ENCODE measurements around the gene GTPBP3.
A peak's percentile ranks its signal among the peaks of the same experiment; 100 is the strongest.
"Not testable (repeated sequence)": the region's sequence is repeated elsewhere in the genome, so short reads cannot be mapped to it uniquely, and the experiment has no call there.

Gene GTPBP3

GRCh38 chr19:17359905-17360800 is 22.8 kb downstream of the GTPBP3 start:
- Histone ChIP-seq H3K27me3 (ENCODE audit: control insufficient read depth in 1 of 2, insufficient read depth in 2 of 2, low read length in 2 of 2) (peaks cover 0 to 2% of the 10 kb centered on the region in 2 donors), H3K9ac (ENCODE audit: low read depth in 1 of 2, low read length in 2 of 2) (no peak overlapping the region), H3K4me3 (ENCODE audit: low read depth in 1 of 2, low read length in 2 of 2) (no peak overlapping the region), H3K36me3 (ENCODE audit: control insufficient read depth in 1 of 2, insufficient read depth in 2 of 2, low read length in 2 of 2) (no peaks in the 10 kb centered on the region), H3K27ac (ENCODE audit: low read depth, low read length) (no peak overlapping the region), H3K9me3 (ENCODE audit: control insufficient read depth in 1 of 2, low read length in 2 of 2) (no peaks in the 10 kb centered on the region), H3K4me1 (ENCODE audit: control insufficient read depth in 1 of 2, insufficient read depth in 2 of 2, low read length in 2 of 2) (no peaks in the 10 kb centered on the region)

GRCh38 chr19:17363852-17364605 is 26.7 kb downstream of the GTPBP3 start:
- H3K9me3 ChIP-seq (ENCODE audit: control insufficient read depth in 1 of 2, low read length in 2 of 2); H3K4me1 ChIP-seq (ENCODE audit: control insufficient read depth in 1 of 2, insufficient read depth in 2 of 2, low read length in 2 of 2); H3K4me3 ChIP-seq (ENCODE audit: low read depth in 1 of 2, low read length in 2 of 2); H3K27ac ChIP-seq (ENCODE audit: low read depth, low read length); H3K27me3 ChIP-seq (ENCODE audit: control insufficient read depth in 1 of 2, insufficient read depth in 2 of 2, low read length in 2 of 2); H3K9ac ChIP-seq (ENCODE audit: low read depth in 1 of 2, low read length in 2 of 2); H3K36me3 ChIP-seq (ENCODE audit: control insufficient read depth in 1 of 2, insufficient read depth in 2 of 2, low read length in 2 of 2): not testable (repeated sequence)

- no peaks in the 10 kb centered on the region for H3K36me3 ChIP-seq (ENCODE audit: control insufficient read depth in 1 of 2, insufficient read depth in 2 of 2, low read length in 2 of 2)
- no peaks in the 10 kb centered on the region for H3K9me3 ChIP-seq (ENCODE audit: control insufficient read depth in 1 of 2, low read length in 2 of 2)
- peaks cover 0 to 2% of the 10 kb centered on the region in 2 donors for H3K4me1 ChIP-seq (ENCODE audit: control insufficient read depth in 1 of 2, insufficient read depth in 2 of 2, low read length in 2 of 2)
- H3K9ac ChIP-seq (ENCODE audit: low read depth in 1 of 2, low read length in 2 of 2), result no peak overlapping the region
- H3K4me3 ChIP-seq (ENCODE audit: low read depth in 1 of 2, low read length in 2 of 2), result no peak overlapping the region
- no peak overlapping the region for H3K27ac ChIP-seq (ENCODE audit: low read depth, low read length)
- H3K27me3 ChIP-seq (ENCODE audit: control insufficient read depth in 1 of 2, insufficient read depth in 2 of 2, low read length in 2 of 2), result peaks cover 0 to 2% of the 10 kb centered on the region in 2 donors
These were observed 28.0 kb downstream of the GTPBP3 start for GRCh38 chr19:17365361-17365760.

- Histone ChIP-seq H3K4me1 (ENCODE audit: control insufficient read depth in 1 of 2, insufficient read depth in 2 of 2, low read length in 2 of 2) (peaks cover 0 to 3% of the 10 kb centered on the region in 2 donors), H3K27ac (ENCODE audit: low read depth, low read length) (no peak overlapping the region), H3K27me3 (ENCODE audit: control insufficient read depth in 1 of 2, insufficient read depth in 2 of 2, low read length in 2 of 2) (peaks cover 0 to under 1% of the 10 kb centered on the region in 2 donors), H3K4me3 (ENCODE audit: low read depth in 1 of 2, low read length in 2 of 2) (no peak overlapping the region), H3K9me3 (ENCODE audit: control insufficient read depth in 1 of 2, low read length in 2 of 2) (no peaks in the 10 kb centered on the region), H3K36me3 (ENCODE audit: control insufficient read depth in 1 of 2, insufficient read depth in 2 of 2, low read length in 2 of 2) (no peaks in the 10 kb centered on the region), H3K9ac (ENCODE audit: low read depth in 1 of 2, low read length in 2 of 2) (no peak overlapping the region)
These were observed 32.8 kb downstream of the GTPBP3 start for GRCh38 chr19:17370026-17370587.

GRCh38 chr19:17376935-17377600 is 39.7 kb downstream of the GTPBP3 start, which contains the start of gene PLVAP:
PLVAP (minus strand) TSS chr19:17377342; CDS start chr19:17377288, 54 bp downstream.
- Histone ChIP-seq H3K4me1 (ENCODE audit: control insufficient read depth in 1 of 2, insufficient read depth in 2 of 2, low read length in 2 of 2) (peaks cover 0 to 8% of the 10 kb centered on the region in 2 donors), H3K9me3 (ENCODE audit: control insufficient read depth in 1 of 2, low read length in 2 of 2) (no peaks in the 10 kb centered on the region), H3K27me3 (ENCODE audit: control insufficient read depth in 1 of 2, insufficient read depth in 2 of 2, low read length in 2 of 2) (no peaks in the 10 kb centered on the region), H3K36me3 (ENCODE audit: control insufficient read depth in 1 of 2, insufficient read depth in 2 of 2, low read length in 2 of 2) (no peaks in the 10 kb centered on the region), H3K9ac (ENCODE audit: low read depth in 1 of 2, low read length in 2 of 2) (no peak within 1 kb of the TSS), H3K27ac (ENCODE audit: low read depth, low read length) (peak within 1 kb of the TSS; percentile 20), H3K4me3 (ENCODE audit: low read depth in 1 of 2, low read length in 2 of 2) (peak within 1 kb of the TSS in 1 of 2 donors; percentile 43)

GRCh38 chr19:17378271-17378670 is 40.9 kb downstream of the GTPBP3 start:
- Histone ChIP-seq H3K27ac (ENCODE audit: low read depth, low read length) (no peak overlapping the region), H3K27me3 (ENCODE audit: control insufficient read depth in 1 of 2, insufficient read depth in 2 of 2, low read length in 2 of 2) (no peaks in the 10 kb centered on the region), H3K9ac (ENCODE audit: low read depth in 1 of 2, low read length in 2 of 2) (no peak overlapping the region), H3K36me3 (ENCODE audit: control insufficient read depth in 1 of 2, insufficient read depth in 2 of 2, low read length in 2 of 2) (no peaks in the 10 kb centered on the region), H3K4me3 (ENCODE audit: low read depth in 1 of 2, low read length in 2 of 2) (no peak overlapping the region), H3K4me1 (ENCODE audit: control insufficient read depth in 1 of 2, insufficient read depth in 2 of 2, low read length in 2 of 2) (peaks cover 3 to 8% of the 10 kb centered on the region in 2 donors), H3K9me3 (ENCODE audit: control insufficient read depth in 1 of 2, low read length in 2 of 2) (no peaks in the 10 kb centered on the region)

GRCh38 chr19:17379221-17379631 is 41.9 kb downstream of the GTPBP3 start:
- no peaks in the 10 kb centered on the region for H3K9me3 ChIP-seq (ENCODE audit: control insufficient read depth in 1 of 2, low read length in 2 of 2)
- no peaks in the 10 kb centered on the region for H3K36me3 ChIP-seq (ENCODE audit: control insufficient read depth in 1 of 2, insufficient read depth in 2 of 2, low read length in 2 of 2)
- no peaks in the 10 kb centered on the region for H3K27me3 ChIP-seq (ENCODE audit: control insufficient read depth in 1 of 2, insufficient read depth in 2 of 2, low read length in 2 of 2)
- H3K4me1 ChIP-seq (ENCODE audit: control insufficient read depth in 1 of 2, insufficient read depth in 2 of 2, low read length in 2 of 2), result peaks cover 3 to 8% of the 10 kb centered on the region in 2 donors
- no peak overlapping the region for H3K9ac ChIP-seq (ENCODE audit: low read depth in 1 of 2, low read length in 2 of 2)
- no peak overlapping the region for H3K27ac ChIP-seq (ENCODE audit: low read depth, low read length)
- H3K4me3 ChIP-seq (ENCODE audit: low read depth in 1 of 2, low read length in 2 of 2), result no peak overlapping the region

GRCh38 chr19:17380426-17381138 is 43.2 kb downstream of the GTPBP3 start:
- Histone ChIP-seq H3K36me3 (ENCODE audit: control insufficient read depth in 1 of 2, insufficient read depth in 2 of 2, low read length in 2 of 2) (no peaks in the 10 kb centered on the region), H3K9ac (ENCODE audit: low read depth in 1 of 2, low read length in 2 of 2) (no peak overlapping the region), H3K27ac (ENCODE audit: low read depth, low read length) (no peak overlapping the region), H3K4me3 (ENCODE audit: low read depth in 1 of 2, low read length in 2 of 2) (no peak overlapping the region), H3K9me3 (ENCODE audit: control insufficient read depth in 1 of 2, low read length in 2 of 2) (no peaks in the 10 kb centered on the region), H3K4me1 (ENCODE audit: control insufficient read depth in 1 of 2, insufficient read depth in 2 of 2, low read length in 2 of 2) (peaks cover 3 to 8% of the 10 kb centered on the region in 2 donors), H3K27me3 (ENCODE audit: control insufficient read depth in 1 of 2, insufficient read depth in 2 of 2, low read length in 2 of 2) (no peaks in the 10 kb centered on the region)

GRCh38 chr19:17385878-17386611 is 48.7 kb downstream of the GTPBP3 start:
- H3K9me3 ChIP-seq (ENCODE audit: control insufficient read depth in 1 of 2, low read length in 2 of 2), result no peaks in the 10 kb centered on the region
- H3K4me3 ChIP-seq (ENCODE audit: low read depth in 1 of 2, low read length in 2 of 2), result no peak overlapping the region
- H3K27me3 ChIP-seq (ENCODE audit: control insufficient read depth in 1 of 2, insufficient read depth in 2 of 2, low read length in 2 of 2), result no peaks in the 10 kb centered on the region
- H3K27ac ChIP-seq (ENCODE audit: low read depth, low read length), result no peak overlapping the region
- H3K9ac ChIP-seq (ENCODE audit: low read depth in 1 of 2, low read length in 2 of 2), result no peak overlapping the region
- H3K4me1 ChIP-seq (ENCODE audit: control insufficient read depth in 1 of 2, insufficient read depth in 2 of 2, low read length in 2 of 2), result peaks cover 3 to 8% of the 10 kb centered on the region in 2 donors
- H3K36me3 ChIP-seq (ENCODE audit: control insufficient read depth in 1 of 2, insufficient read depth in 2 of 2, low read length in 2 of 2), result no peaks in the 10 kb centered on the region
